ENCODE measurements around the gene PRPH. TPM values are rescaled to one million over a fixed set of nuclear protein-coding genes. Genes with fewer than 3 reads are reported as not detected.
A peak's percentile ranks its signal among the peaks of the same experiment; 100 is the strongest.

Gene PRPH
- total RNA-seq, 2 donors from 2014 or later, result 0.75 TPM; not detected in 1

DNA sequence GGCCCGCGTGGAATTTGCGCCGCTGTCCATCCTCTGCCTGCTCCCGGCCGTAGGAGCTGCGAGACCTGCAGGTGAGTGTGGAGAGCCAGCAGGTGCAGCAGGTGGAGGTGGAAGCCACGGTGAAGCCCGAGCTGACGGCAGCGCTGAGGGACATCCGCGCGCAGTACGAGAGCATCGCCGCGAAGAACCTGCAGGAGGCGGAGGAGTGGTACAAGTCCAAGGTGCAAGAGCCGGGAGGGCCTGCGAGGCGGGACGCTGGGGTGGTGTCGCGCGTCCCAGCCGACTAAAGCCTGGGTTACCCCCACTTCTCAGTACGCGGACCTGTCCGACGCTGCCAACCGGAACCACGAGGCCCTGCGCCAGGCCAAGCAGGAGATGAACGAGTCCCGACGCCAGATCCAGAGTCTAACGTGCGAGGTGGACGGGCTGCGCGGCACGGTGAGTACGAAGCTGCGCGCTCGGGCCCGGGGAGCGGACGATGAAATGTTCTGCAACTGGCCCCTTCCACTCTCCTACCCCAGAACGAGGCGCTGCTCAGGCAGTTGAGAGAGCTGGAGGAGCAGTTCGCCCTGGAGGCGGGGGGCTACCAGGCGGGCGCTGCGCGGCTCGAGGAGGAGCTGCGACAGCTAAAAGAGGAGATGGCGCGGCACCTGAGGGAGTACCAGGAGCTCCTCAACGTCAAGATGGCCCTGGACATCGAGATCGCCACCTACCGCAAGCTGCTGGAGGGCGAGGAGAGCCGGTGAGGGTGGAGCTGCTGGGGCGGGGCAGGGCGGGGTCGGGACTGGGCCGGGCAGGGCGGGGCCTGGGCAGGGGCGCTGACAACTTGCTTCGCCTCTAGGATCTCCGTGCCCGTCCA, 2.1 kb downstream of the PRPH start:
- peak overlapping the region in 1 of 2 donors; percentile 33 for H3K4me3 ChIP-seq
- TF ChIP-seq, protein P1, sequence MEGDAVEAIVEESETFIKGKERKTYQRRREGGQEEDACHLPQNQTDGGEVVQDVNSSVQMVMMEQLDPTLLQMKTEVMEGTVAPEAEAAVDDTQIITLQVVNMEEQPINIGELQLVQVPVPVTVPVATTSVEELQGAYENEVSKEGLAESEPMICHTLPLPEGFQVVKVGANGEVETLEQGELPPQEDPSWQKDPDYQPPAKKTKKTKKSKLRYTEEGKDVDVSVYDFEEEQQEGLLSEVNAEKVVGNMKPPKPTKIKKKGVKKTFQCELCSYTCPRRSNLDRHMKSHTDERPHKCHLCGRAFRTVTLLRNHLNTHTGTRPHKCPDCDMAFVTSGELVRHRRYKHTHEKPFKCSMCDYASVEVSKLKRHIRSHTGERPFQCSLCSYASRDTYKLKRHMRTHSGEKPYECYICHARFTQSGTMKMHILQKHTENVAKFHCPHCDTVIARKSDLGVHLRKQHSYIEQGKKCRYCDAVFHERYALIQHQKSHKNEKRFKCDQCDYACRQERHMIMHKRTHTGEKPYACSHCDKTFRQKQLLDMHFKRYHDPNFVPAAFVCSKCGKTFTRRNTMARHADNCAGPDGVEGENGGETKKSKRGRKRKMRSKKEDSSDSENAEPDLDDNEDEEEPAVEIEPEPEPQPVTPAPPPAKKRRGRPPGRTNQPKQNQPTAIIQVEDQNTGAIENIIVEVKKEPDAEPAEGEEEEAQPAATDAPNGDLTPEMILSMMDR (IDR thresholded peaks at IDR 0.05), result peak in 1 of 2 donors; percentile 8
- no peaks in the 10 kb centered on the region for H3K9me3 ChIP-seq
- peaks cover 20 to 36% of the 10 kb centered on the region in 2 donors for H3K27me3 ChIP-seq
- no peak for DNase-seq (ENCODE audit: low spot score)
- peaks cover 0 to 37% of the 10 kb centered on the region in 2 donors for H3K4me1 ChIP-seq
- H3K36me3 ChIP-seq, result no peaks in the 10 kb centered on the region
- H3K27ac ChIP-seq, result no peak overlapping the region

- Histone ChIP-seq H3K27ac (no peak overlapping the region), H3K4me3 (peak overlapping the region in 1 of 2 donors; percentile 33), H3K36me3 (no peaks in the 10 kb centered on the region), H3K27me3 (peaks cover 20 to 36% of the 10 kb centered on the region in 2 donors), H3K9me3 (no peaks in the 10 kb centered on the region), H3K4me1 (peaks cover 0 to 34% of the 10 kb centered on the region in 2 donors)
- TF ChIP-seq, protein P1 (IDR thresholded peaks at IDR 0.05), result no peak
- no peak for DNase-seq (ENCODE audit: low spot score)
These were observed 2.7 kb downstream of the PRPH start for GRCh38 chr12:49297695-49298060.

DNA sequence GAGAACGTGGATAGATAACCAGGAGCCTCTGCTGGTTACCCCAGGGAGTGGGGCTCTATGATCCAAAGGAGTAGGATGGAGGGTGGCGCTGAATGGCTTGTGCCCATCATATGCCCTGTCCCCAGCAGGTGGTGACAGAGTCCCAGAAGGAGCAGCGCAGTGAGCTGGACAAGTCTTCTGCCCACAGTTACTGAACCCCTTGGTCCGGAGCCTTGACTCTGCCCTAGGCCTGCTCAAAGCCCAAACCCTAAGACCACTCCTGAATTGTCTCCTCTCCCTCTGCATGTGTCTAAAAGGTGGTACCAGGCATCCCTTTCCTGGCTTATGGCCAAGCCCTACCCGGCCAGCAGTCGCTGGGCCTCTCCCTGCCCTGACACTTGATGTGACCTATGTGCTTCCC, 3.2 kb downstream of the PRPH start:
- DNase-seq (ENCODE audit: low spot score), result no peak
- H3K4me3 ChIP-seq, result no peak overlapping the region
- TF ChIP-seq, protein P1 (IDR thresholded peaks at IDR 0.05), result no peak
- peaks cover 0 to 29% of the 10 kb centered on the region in 2 donors for H3K4me1 ChIP-seq
- H3K9me3 ChIP-seq, result no peaks in the 10 kb centered on the region
- peaks cover 20 to 36% of the 10 kb centered on the region in 2 donors for H3K27me3 ChIP-seq
- H3K36me3 ChIP-seq, result no peaks in the 10 kb centered on the region
- H3K27ac ChIP-seq, result no peak overlapping the region

- H3K27me3 ChIP-seq, result peaks cover 7 to 21% of the 10 kb centered on the region in 2 donors
- no peak overlapping the region for H3K27ac ChIP-seq
- no peak overlapping the region for H3K4me3 ChIP-seq
- TF ChIP-seq, protein P1 (IDR thresholded peaks at IDR 0.05), result no peak
- peaks cover 0 to 10% of the 10 kb centered on the region in 2 donors for H3K4me1 ChIP-seq
- no peaks in the 10 kb centered on the region for H3K9me3 ChIP-seq
- DNase-seq (ENCODE audit: low spot score), result no peak
- H3K36me3 ChIP-seq, result no peaks in the 10 kb centered on the region
These were observed 6.8 kb downstream of the PRPH start for GRCh38 chr12:49301760-49302159.

- no peaks in the 10 kb centered on the region for H3K36me3 ChIP-seq
- no peak for DNase-seq (ENCODE audit: low spot score)
- no peaks in the 10 kb centered on the region for H3K9me3 ChIP-seq
- TF ChIP-seq, protein P1 (IDR thresholded peaks at IDR 0.05), result no peak
- no peak overlapping the region for H3K4me3 ChIP-seq
- H3K27ac ChIP-seq, result no peak overlapping the region
- no peaks in the 10 kb centered on the region for H3K27me3 ChIP-seq
- no peaks in the 10 kb centered on the region for H3K4me1 ChIP-seq
These were observed 9.2 kb downstream of the PRPH start for GRCh38 chr12:49304161-49304560.

All from right atrium auricular region (tissue), 2 donors.